Endothelial cell of hepatic sinusoid (primary cell): Measurements from ENCODE around the gene TBCD.

Experiments used
- in situ Hi-C: cut with HindIII; loops from 2 replicates; pipeline ENCODE4 v1.10.0; 2017; ENCODE audit warnings: low sequenced_read_pairs

Gene TBCD

DNA sequence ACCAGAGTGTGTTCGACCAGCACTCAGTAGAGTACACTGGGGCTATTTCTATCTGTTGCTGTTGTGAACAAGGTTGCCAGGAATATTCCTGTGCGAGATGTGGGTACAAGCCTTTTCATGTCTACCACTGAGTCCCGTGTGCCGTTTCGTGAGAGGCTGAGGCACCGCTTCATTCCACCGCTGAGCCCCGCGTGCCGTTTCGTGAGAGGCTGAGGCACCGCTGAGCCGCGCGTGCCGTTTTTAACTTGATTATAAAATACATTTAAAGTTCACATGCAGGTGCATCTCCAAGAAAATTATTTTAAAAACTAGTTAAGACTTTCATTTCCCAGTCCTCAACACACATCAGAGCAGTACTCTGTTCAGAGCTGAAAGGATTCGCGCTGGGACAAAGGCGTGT lies 166.6 kb downstream of the TBCD start:
- in situ Hi-C loops: no loop called here

DNA sequence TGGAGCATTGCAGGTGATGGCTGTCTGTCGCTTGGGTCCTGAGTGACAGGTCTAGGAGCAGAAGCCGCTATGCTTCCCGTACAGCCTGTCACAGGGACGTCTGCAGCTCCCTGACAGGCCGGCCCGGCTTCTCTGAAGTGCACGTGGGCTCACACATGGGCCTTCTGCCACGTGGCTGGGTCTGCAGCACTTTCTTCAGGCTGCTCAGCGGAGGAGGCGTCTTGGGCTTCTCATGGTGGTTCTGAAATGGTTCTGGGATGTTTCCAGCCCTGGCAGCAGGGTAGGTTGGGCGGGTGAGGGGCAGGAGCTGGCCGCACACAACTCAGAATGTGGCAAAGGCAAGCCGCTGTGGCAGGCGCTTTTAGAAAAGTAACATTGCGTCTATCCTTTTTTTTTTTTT lies 168.3 kb downstream of the TBCD start:
- in situ Hi-C loops: no loop called here

GRCh38 chr17:82920715-82921114 lies 168.8 kb downstream of the TBCD start:
- in situ Hi-C loops: no loop called here

GRCh38 chr17:82921426-82921825 lies 169.6 kb downstream of the TBCD start:
- in situ Hi-C loops: no loop called here

DNA sequence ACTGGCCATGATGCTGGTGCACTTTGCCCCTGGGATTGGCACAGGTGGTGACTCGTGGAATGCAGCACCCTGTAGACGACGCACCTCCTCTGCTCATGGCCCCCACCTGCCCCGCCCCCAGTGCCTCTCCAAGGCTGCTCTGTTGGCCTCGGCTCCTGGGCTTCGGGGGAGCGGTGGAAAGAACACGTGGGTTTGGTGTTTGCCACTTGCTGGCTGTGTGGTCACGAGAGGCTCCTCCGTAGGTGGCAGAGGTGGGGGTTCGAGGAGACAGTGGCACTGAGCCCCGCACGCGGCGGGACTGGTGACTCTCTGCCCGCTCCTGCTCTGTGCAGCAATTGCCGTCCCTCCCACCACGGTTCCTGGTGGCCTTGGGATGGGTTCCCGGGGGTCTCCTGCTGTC lies 170.8 kb downstream of the TBCD start:
- in situ Hi-C loops: no loop called here

DNA sequence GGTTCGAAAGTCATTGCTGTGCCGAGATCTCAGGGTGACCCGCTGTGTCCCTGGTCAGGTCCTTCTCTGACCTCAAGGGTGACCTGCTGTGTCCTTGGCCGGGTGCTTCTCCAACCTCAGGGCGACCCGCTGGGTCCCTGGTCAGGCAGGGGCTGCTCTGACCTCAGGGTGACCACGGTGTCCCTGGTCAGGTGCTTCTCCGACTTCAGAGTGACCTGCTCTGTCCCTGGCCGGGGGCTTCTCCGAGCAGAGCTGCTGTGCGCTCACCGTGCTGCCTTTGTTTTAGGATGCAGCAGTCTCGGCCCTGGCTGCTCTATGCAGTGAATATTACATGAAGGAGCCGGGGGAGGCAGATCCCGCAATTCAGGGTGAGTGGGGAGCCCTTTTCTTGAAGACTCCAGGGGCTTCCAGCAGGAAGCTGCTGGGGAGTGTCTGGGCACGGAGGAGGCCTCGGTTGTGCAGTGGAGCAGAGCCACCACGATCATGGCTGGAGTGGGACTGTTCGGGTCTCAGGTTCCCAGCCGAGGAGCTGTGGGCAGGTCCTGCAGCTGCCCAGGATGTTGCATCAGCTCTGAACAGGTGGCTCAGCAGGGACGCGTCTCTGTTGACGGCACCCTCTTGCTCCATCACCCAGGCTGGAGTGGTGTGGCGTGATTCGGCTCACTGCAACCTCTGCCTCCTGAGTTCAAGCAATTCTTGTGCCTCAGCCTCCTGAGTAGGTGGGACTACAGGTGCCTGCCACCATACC lies 171.7 kb downstream of the TBCD start:
- in situ Hi-C loops: no loop called here

DNA sequence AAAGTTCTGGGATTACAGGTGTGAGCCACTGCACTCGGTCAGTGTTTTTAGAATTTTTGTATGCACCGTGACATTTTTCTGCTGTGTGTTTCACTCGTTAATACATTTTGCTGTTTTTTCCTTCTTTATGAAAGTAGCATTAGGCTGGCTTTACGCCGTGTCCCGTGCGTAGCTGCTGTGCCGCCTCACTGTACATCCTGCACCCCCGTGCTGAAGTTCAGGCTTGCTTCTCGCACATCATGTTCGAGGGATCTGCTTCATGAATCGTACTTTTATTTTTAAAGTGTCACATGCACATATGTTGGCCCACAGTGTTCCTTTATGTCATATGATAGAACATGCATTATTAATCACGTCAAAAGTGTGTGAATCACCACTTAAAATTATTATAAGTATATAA lies 172.3 kb downstream of the TBCD start:
- in situ Hi-C loops: no loop called here

- in situ Hi-C loops: no loop called here
These were observed 172.9 kb downstream of the TBCD start for GRCh38 chr17:82924812-82925211.

GRCh38 chr17:82925336-82925735 lies 173.5 kb downstream of the TBCD start:
- in situ Hi-C loops: no loop called here

GRCh38 chr17:82926081-82926480 lies 174.2 kb downstream of the TBCD start:
- in situ Hi-C loops: no loop called here

DNA sequence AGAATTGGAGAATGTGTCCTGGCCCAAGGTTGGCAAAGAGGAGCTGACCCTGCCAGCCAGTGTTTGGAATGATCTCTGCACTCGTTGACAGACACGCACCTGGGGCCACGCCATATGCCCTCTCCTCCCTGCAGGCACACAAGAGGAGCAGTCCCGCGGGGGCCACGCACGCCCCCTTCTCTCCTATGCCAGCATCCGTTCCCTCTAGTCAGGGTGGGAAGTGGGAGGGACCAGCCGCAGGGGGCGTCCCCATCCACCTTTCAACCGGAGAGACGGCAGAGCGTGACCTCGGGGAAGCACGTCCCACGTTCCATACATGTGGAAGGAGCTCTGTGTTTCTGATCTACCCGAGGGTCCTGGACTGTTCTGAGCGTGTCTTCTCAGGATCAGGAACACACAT lies 174.9 kb downstream of the TBCD start:
- in situ Hi-C loops: no loop called here

- in situ Hi-C loops: no loop called here
These were observed 175.4 kb downstream of the TBCD start for GRCh38 chr17:82927311-82927660.

- in situ Hi-C loops: no loop called here
These were observed 176.1 kb downstream of the TBCD start for GRCh38 chr17:82927661-82928601.

- in situ Hi-C loops: no loop called here
These were observed 177.3 kb downstream of the TBCD start for GRCh38 chr17:82929011-82929622.

DNA sequence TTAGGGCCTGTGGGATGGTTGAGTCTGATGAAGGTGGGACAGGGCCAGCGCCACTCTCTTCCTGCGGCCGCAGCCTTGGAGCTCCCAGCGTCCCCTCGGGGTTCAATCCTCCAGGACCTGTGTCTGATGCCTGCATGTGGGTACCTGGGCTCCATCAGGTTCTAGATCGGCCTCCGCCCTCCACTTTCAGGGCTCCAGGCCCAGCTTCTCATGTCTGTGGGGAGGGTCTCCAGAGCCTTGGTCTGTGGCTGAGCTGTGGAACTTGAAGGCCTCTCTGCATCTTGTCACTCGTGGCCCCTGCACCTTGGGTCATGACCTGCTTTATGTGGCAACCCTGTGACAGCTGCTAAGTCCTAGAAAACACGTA lies 177.8 kb downstream of the TBCD start:
- in situ Hi-C loops: no loop called here

- in situ Hi-C loops: no loop called here
These were observed 178.4 kb downstream of the TBCD start for GRCh38 chr17:82930043-82930923.

DNA sequence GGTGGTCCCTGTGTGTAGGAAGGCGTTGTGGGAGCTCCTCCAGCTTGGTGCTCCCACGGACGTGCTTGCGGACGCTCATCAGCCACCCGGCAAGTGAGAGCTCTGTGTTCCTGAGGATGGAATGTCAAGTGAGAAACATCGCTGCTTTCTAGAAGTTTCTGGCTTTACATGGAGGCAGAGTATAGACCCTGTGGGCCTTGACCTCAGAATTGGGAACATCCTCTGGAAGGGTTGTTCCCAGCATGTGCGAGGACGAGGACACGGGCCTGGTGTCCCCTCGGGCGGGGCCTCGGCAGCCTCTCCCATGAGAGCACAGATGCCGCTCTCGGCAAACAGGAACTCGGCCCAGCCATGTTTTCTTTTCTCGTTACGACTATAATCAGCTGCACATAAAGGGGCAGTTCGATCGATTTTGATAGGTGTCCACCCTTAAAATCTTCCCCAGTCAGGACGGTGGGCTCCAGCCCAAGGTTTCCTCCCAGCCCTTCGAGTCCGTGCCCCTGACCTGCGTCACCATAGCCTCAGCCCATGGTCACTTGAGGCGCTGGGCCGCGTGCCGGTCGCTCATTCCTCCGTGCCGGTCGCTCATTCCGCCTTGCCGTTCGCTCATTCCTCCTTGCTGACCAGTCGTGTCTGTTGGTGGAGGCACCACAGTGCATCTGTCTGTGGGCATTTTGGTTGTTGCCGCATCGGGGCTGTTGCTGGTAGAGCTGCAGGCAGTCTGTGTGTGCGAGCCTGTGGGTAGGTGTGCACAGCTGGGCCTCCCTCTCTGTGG lies 179.2 kb downstream of the TBCD start:
- in situ Hi-C loops: no loop called here

GRCh38 chr17:82931699-82932517 lies 180.0 kb downstream of the TBCD start:
- in situ Hi-C loops: no loop called here
